GM18951 (cell line): Measurements from ENCODE around the gene SPTLC3.

Experiments used
- POLR2A ChIP-seq: IDR thresholded peaks from 4 replicates; pipeline ENCODE4 v1.6.1; 2011; ENCODE audit warnings: mild to moderate bottlenecking; ENCODE audit not compliant: insufficient read length, insufficient read depth; ENCODE audit errors: extremely low read depth
- in situ Hi-C: fragments of 300-500 bp; cut with MboI; formaldehyde crosslinking; loops from one replicate; pipeline ENCODE4 v1.12.0; 2022; ENCODE audit warnings: low sequenced_read_pairs, mixed read lengths, inconsistent platforms; ENCODE audit not compliant: unreplicated experiment

The SPTLC3 gene

GRCh38 chr20:13102237-13102636 lies 93.5 kb downstream of the SPTLC3 start:
- no peak for TF ChIP-seq POLR2A
- in situ Hi-C loops: loop anchor here (25.0 kb wide), 1 partner anchor 660 kb away; no protein-coding TSS in a partner anchor

DNA sequence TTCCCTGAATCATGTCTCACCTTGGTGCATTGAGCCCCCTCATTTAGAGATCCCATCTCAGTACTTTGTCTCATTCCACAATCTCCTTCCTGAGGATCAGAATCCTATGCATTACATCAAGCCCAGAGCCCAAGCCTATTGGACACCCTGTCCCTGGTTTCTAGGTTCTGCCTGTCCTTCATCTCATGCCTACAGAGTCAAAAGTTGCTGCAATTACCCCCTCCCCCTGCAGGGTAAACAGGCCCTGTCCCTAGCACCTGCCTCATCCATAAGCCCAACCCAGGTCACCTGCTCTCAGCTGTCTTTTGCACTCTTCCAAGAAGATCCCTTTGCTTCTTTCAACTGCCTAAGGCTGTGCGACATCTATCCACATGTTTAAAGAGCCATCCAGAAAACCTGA lies 93.9 kb downstream of the SPTLC3 start:
- in situ Hi-C loops: loop anchor here (25.0 kb wide), 1 partner anchor 660 kb away; no protein-coding TSS in a partner anchor
- no peak for TF ChIP-seq POLR2A

- TF ChIP-seq POLR2A: no peak
- in situ Hi-C loops: loop anchor here (25.0 kb wide), 1 partner anchor 657 kb away; no protein-coding TSS in a partner anchor
These were observed 96.3 kb downstream of the SPTLC3 start for GRCh38 chr20:13105039-13105438.

DNA sequence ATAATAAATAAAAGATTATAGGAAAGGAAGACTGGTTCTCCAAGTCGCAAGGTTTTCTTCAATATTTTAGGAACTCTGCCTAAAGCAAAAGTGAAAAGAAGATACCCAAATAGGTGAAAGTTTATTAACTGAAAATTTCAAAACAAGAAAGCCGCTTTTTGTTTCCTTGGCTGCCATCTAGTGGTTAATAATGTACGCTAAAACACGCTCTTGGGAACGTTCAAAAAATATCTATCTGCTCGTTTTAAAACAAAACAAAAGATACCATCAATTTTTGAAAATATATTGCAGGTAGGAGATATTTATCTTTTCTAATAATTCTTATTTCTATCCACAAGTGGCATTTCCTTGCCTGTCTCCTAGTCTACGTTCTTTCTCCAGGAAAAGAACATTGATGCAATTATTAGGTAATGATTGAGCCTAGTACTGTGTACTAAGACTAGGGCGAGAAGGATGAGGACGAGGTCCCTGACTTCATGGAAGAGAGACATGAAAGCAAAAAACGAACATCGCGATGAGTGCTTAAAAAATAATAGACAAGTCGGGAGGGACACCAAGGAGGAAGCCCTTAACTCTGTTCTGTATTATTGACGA lies 97.2 kb downstream of the SPTLC3 start:
- in situ Hi-C loops: loop anchor here (25.0 kb wide), 1 partner anchor 656 kb away; no protein-coding TSS in a partner anchor

GRCh38 chr20:13109658-13110057 lies 100.9 kb downstream of the SPTLC3 start:
- TF ChIP-seq POLR2A: no peak
- in situ Hi-C loops: loop anchor here (10.0 to 25.0 kb wide), 2 partner anchors 185 to 653 kb away; no protein-coding TSS in a partner anchor

More for the DNA sequence above, 97.2 kb downstream of the SPTLC3 start:
- TF ChIP-seq POLR2A: no peak

DNA sequence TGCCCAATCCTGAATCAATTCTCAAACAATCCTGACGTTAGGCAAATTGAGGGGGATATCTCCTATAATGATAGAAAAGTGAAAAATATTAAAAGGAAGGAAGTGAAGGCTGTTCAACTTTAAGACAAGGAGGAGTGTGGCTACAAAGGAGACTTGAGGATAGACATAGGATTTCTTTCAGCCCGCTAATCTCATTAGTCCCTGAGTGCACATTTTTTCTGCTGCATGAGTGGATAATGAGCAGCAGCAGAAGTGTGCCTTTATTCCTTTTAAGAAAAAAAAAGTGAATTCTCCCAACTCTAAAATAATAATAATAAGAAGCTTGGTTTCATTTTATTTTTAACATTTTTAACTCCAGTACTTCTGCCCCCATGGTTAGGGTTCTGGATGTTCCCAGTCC lies 102.0 kb downstream of the SPTLC3 start:
- in situ Hi-C loops: loop anchor here (10.0 to 25.0 kb wide), 2 partner anchors 184 to 652 kb away; no protein-coding TSS in a partner anchor

GRCh38 chr20:13111249-13111911 lies 102.6 kb downstream of the SPTLC3 start:
- TF ChIP-seq POLR2A: no peak
- in situ Hi-C loops: loop anchor here (10.0 to 25.0 kb wide), 2 partner anchors 183 to 651 kb away; no protein-coding TSS in a partner anchor

More for the DNA sequence above, 102.0 kb downstream of the SPTLC3 start:
- no peak for TF ChIP-seq POLR2A

DNA sequence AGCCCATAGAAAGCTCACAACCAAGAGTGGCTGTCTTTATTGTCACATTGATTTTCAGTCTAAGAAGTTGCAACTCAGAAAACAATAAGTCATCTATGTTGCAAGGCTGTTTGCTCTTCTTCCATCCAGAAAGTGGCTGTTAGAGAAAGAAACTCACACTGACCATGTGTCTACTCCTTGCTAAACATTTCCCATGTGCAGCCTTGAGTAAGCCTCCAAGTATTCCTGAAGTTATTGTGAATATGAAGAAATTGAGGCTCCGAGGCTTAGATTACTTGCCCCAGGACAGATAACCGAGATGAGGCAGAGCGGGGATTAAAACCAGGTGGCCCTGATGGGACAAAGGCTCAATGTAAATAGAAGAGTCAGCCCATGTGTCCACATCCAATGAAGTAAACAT lies 105.0 kb downstream of the SPTLC3 start:
- TF ChIP-seq POLR2A: no peak
- in situ Hi-C loops: loop anchor here (10.0 to 25.0 kb wide), 2 partner anchors 181 to 649 kb away; no protein-coding TSS in a partner anchor

DNA sequence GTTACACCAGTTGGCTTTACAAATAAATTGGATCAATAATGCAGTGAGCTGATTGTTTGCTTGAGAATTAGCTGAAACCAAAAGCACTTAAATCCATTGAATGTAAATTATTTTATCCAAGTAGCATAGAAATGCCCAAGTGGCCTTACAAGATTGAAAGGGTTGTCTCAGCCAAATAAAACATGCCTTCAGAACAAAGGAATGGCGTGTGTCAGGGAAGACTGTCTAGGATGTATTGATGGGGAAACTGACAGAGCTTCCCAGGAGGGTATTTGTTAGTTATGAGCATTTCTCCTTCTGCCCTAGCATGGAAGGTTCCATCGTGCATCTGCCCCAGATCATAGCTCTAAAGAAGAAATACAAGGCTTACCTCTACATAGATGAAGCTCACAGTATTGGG lies 108.4 kb downstream of the SPTLC3 start:
- in situ Hi-C loops: loop anchor here (10.0 to 25.0 kb wide), 2 partner anchors 178 to 645 kb away; no protein-coding TSS in a partner anchor
- no peak for TF ChIP-seq POLR2A

DNA sequence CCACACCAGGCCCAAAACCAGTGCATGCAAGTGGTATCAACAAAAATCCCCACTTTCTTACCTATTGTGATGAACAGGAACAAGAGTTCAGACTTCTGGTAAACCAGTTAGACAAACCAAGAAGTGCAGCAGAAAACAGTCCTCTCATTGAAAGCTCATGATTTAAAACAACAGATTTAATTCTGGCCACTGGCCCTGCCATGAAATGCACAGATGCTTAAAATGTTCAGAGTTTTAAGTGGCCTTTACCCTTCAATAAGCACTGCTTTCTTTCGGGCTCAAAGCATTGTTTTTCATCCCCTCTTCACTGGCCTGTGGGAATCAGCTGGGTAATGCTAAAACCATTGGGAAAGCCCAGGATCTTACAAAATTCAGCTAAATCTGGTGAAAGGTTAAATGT lies 109.9 kb downstream of the SPTLC3 start:
- in situ Hi-C loops: loop anchor here (10.0 to 25.0 kb wide), 2 partner anchors 176 to 644 kb away; no protein-coding TSS in a partner anchor
- no peak for TF ChIP-seq POLR2A

GRCh38 chr20:13119583-13119982 lies 110.8 kb downstream of the SPTLC3 start:
- no peak for TF ChIP-seq POLR2A
- in situ Hi-C loops: loop anchor here (10.0 to 25.0 kb wide), 2 partner anchors 175 to 643 kb away; no protein-coding TSS in a partner anchor

GRCh38 chr20:13120471-13120870 lies 111.7 kb downstream of the SPTLC3 start:
- in situ Hi-C loops: loop anchor here (10.0 to 25.0 kb wide), 2 partner anchors 424 to 642 kb away; no protein-coding TSS in a partner anchor
- no peak for TF ChIP-seq POLR2A

DNA sequence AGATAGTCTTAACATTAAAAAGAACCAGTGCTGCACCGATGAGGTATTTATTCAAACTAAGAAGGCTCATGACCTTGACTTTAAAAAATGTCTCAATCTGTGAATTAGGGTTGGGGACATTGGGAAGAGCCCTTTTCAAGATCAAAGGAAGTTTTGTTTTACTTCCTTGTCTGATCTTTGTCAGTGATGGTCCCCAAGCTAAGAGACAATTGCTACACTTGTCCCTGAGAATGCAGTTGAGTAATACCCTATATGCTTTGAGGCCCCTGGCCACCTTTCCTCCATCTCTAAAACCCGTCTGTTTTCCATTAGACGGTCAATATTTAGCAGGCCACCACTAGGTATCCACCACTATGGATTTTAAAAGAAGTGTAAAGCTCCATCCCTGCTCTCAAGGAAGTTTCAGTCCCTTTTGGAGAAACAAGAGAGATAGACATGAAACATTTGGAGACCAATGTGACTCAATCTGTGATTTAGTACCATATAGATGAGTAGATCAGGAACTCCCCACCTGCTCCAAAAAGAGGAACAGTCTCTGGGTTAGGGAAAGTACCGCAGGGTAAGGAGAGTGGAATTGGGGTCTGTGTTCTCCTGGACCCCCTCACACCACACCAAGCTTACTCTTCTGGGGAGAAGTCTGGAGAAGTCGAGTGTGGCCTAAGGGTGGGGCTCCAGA lies 113.2 kb downstream of the SPTLC3 start:
- in situ Hi-C loops: loop anchor here (10.0 to 25.0 kb wide), 2 partner anchors 423 to 640 kb away; no protein-coding TSS in a partner anchor
- TF ChIP-seq POLR2A: no peak

- in situ Hi-C loops: loop anchor here (10.0 kb wide), 1 partner anchor 419 kb away; no protein-coding TSS in a partner anchor
These were observed 116.7 kb downstream of the SPTLC3 start for GRCh38 chr20:13125486-13125885.

More at GRCh38 chr20:13125486-13125885, 116.7 kb downstream of the SPTLC3 start:
- no peak for TF ChIP-seq POLR2A
